NK-92 treated with Interleukin-12 subunit alpha and Interleukin-12 subunit beta, amount 100 ng/mL, for 24 hours (cell line): ENCODE data around the gene ZNF775.

ENCODE experiments used
- DNase-seq: peaks from one replicate; lab custom pipeline; 2025; lab: John Stamatoyannopoulos, UW

ZNF775 gene

DNA sequence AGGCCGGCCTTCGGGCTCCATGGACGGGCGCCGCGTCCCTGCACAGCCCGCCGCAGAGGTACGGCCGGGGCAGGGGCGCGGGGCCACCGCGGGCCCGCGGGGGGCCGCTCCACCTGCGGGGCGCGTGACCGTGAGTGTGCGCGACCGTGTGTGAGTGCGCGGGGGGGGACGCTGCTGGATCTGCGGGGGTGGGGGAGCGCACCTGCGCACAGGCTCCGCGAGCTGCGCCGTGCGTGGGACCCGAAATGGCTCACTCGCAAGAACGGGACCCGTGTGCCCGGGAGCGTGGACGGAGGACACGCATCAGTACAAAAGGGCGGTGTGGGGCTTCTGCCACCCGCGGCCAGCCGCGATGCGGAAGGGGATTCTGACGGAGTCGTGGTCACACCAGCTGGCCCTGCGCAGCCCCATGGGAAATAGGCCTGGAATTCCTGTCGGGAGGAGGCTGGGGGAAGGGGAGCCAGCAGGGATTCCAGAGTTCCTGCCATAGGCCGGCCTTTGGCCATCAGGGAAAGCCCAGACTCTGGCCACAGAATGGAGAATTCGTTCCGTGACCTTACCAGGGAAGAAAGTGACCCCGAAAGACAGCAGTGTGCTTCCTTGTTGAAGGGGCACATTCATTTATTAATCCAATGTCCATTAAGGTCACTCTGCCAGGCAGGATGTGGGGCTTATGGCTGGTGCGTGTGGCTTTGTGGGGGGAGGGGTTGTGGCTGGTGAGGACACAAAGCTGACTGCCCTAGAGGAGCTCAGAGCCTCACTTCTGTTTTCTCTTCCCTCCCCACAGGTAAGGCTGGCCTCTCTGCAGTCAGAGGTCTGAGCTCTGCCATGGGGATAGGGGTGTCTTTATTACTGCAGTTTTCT, 10.0 kb upstream of the ZNF775 start:
- peak; percentile 65 for DNase-seq

DNA sequence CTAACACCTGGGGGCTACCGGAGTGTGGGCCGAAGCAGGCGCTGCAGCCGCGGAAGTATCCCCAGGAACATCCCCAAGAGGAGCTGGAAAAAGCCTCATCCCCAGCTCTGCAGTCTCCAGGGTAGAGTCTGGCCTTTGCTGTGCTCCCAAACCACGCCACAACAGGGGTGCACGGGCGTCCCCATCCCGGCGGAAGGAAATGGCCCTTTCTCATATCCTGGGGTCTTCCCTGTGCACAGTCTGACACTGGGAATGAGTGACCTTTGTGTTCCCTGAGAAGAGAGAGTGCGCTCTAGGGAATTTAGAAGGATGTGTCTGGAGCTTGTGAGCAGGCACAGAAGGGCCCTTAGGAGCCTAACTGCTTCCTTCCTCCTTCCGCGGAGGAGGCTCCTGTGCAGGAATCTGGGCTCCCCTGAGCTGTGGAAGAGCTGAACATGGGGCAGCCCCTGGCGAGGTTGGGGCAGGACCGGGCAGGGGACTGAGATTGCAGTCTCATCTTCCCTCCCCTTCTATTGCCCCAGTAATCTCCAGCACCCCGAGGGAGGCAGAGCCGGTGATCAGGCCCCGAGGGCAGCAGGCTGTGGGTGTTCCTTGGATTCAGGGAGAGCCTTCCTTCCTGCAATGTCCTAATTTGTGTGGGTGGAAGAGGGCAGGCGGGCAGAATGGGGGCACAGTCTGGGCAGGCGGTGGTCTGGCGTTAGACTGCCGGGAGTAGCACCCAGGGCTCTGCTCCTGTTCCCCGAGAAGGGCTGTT, 9.2 kb upstream of the ZNF775 start:
- no peak for DNase-seq

DNA sequence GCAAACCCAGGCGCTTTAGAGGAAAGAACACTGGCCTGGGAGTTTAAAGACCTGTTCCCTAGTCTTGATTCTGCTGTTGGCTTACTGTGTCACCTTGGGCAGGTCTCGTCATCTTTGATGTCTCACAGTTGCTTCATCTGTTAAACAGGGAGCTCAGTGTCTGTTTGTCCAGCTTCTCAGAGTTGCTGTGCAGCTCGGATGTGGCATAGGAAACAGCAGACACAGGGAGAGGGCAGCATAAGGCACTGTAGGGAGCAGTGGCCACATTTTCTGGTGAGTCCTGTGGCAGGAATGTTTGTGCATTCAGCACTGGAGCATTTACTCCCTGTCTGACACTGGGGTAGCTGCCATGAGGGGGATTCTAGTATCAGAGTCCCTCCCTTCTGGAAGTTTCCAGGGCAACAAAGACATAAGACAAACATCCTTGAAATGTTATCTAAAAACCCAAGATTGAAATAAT, 8.5 kb upstream of the ZNF775 start:
- no peak for DNase-seq

DNA sequence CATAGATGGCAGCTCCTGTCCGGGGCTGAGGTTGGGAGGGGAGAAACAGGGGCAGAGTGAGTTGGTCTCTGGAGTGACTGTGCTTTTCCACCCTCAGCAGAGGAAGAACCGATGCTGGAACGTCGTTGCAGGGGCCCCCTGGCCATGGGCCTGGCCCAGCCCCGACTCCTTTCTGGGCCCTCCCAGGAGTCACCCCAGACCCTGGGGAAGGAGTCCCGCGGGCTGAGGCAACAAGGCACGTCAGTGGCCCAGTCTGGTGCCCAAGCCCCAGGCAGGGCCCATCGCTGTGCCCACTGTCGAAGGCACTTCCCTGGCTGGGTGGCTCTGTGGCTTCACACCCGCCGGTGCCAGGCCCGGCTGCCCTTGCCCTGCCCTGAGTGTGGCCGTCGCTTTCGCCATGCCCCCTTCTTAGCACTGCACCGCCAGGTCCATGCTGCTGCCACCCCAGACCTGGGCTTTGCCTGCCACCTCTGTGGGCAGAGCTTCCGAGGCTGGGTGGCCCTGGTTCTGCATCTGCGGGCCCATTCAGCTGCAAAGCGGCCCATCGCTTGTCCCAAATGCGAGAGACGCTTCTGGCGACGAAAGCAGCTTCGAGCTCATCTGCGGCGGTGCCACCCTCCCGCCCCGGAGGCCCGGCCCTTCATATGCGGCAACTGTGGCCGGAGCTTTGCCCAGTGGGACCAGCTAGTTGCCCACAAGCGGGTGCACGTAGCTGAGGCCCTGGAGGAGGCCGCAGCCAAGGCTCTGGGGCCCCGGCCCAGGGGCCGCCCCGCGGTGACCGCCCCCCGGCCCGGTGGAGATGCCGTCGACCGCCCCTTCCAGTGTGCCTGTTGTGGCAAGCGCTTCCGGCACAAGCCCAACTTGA, 7.8 kb upstream of the ZNF775 start:
- DNase-seq: no peak

DNA sequence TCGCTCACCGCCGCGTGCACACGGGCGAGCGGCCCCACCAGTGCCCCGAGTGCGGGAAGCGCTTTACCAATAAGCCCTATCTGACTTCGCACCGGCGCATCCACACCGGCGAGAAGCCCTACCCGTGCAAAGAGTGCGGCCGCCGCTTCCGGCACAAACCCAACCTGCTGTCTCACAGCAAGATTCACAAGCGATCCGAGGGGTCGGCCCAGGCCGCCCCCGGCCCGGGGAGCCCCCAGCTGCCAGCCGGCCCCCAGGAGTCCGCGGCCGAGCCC, 7.2 kb upstream of the ZNF775 start:
- no peak for DNase-seq

DNA sequence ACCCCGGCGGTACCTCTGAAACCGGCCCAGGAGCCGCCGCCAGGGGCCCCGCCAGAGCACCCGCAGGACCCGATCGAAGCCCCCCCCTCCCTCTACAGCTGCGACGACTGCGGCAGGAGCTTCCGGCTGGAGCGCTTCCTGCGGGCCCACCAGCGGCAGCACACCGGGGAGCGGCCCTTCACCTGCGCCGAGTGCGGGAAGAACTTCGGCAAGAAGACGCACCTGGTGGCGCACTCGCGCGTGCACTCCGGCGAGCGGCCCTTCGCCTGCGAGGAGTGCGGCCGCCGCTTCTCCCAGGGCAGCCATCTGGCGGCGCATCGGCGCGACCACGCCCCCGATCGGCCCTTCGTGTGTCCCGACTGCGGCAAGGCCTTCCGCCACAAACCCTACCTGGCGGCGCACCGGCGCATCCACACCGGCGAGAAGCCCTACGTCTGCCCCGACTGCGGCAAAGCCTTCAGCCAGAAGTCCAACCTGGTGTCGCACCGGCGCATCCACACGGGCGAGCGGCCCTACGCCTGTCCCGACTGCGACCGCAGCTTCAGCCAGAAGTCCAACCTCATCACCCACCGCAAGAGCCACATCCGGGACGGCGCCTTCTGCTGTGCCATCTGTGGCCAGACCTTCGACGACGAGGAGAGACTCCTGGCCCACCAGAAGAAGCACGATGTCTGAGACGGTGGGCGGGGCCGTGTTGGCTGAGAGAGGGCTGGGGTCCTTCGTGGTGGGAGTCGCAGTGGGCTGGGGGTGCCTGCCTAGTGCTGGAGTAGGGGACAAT, 6.7 kb upstream of the ZNF775 start:
- no peak for DNase-seq

DNA sequence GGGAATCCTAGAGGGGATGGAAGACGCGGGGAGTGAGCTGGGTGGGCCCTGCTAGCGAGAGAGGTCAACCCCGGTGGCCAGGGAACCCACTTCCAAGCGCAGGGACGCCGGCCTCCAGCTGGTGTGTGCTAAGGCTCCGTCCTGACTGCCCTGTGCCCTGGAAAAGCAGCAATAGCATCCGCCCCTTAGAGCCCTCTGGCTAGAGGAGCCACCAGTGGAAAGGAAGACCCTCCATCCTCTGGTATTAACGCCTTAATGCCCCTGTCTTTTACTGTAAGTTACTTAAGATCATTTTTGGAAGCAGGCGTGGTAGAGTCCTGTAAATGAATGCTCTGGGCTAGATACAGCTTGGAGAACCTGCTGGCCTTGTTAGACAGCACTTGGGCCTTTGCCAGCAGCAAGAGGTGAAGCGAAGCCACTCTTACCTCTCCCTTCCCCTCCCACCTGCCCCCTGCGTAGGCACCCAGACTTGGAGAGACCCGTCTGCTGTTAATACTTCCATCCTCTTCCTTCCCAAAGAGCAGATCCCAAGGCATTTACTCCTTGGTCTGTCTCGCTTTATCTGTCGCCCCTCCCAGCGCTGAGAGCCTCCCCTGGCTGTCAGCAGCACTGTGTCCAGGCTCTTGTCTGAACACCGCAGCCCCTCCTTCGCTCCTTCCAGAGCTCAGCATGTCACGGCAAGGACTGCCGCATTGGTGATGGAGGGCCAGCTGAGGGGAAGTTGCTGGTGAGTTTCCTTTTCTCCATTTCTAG, 5.9 kb upstream of the ZNF775 start:
- DNase-seq: no peak

DNA sequence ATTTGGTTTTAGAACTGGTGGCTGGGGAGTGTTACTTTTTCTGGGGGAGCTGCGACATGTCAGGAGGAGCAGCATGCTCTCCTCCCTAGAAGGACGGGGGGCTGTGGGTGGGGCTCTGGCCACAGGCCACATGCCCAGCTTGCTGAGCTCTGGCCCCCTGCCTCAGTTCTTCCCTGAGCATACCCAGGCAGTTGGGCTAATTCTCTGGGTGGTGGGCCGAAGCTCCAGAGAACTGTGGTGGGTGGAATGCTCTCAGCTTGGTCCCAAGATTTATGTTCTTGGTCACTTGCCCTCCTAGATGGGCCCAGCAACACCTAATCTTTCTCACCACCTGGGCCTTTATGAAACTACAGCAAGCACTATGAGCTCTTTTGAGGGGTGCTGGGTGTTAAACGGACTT, 5.1 kb upstream of the ZNF775 start:
- DNase-seq: no peak

DNA sequence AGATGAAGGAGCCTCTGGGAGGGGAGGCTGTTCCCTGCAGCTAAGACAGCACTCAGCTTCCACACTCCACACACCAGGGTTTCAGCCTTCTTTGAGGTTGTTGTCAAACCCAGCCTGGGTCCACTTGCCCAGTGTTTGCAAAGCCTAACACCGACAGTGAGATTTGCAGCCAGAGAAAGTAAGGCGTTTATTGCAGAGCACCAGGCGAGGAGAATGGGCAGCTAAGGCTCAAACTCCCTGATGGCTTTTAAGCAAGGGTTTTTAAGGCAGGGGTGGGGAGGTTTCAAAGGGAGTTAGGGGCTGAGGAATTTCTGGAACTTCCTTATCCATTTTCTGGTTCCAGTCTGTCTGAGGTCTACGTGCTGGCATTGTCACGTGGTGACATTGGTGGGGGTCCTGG, 4.7 kb upstream of the ZNF775 start:
- DNase-seq: no peak

DNA sequence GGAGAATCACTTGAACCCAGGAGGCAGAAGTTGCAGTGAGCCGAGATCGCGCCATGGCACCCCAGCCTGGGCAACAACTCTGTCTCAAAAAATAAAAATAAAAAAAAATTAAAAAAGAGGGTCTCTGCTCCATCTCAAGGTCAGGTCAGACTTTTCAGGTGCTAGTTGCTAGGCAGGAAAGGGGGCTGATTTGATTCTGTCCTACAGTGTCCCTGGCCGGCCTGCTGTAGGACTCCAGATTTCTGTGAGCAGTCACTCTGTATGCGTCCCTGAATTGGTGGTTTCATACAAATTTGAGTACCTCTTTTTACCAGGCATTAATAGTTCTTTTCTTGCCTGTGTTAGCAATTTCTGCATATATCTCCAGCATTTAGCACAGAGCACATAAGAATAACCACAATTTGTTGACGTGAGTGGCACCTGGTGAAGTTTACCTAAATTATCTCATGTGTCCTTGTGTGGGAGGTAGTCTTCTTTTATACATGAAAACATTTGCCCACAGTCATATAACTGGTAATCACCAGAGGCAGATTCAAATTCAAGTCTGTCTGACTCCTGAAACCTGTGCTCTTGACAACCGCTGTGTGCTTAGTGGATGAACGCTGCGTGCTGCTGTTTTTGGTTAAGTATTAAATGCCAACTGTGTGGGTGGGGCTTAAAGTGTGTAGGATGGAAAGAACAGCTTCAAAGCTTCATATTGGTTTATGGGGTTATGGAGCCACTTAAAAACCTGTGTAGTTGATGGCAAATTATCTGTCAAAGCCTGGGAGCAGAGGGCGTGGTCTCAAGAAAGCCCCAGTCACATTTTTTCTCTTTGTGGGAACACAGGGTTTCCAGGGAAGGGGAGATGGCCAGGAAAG, 3.2 kb upstream of the ZNF775 start:
- no peak for DNase-seq

DNA sequence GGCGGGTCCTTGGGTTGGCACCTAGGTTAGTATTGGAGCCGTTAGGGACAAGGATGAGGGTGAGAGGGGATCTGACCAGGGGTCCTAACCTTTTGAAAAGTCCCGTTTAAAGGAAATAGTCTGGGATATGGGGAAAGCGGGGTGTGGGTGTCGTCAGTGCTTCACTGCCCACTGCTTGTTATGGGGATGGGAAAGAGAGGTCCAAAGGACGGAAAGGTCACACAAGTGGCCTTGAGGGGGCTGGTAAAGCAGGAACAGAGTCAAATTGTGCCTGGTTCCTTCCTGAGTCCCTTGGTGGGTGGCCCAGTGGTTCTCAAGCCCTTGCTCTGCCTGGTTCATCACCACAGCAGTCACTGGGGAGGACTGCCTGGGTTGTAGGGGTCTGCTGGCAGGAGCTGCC, 2.6 kb upstream of the ZNF775 start:
- DNase-seq: no peak

DNA sequence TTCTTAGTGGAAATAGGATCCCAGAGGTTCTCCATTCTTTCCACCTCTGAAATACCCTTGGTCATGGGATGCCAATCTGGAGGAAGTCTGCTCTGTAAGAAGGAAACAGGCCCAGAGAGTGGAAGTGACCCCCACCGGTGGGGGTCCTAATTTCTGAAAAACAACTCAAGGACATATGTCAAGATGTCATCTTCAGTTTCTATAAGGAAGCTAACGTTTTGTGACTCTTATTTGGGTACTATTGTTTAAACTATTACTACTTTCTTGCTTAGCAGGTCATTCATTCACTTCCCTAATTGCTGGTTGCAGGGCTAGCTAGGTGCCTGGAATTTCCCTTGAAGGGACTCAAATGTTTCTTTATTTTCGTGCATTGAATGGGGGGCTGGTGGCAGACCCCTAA, 1.9 kb upstream of the ZNF775 start:
- no peak for DNase-seq

DNA sequence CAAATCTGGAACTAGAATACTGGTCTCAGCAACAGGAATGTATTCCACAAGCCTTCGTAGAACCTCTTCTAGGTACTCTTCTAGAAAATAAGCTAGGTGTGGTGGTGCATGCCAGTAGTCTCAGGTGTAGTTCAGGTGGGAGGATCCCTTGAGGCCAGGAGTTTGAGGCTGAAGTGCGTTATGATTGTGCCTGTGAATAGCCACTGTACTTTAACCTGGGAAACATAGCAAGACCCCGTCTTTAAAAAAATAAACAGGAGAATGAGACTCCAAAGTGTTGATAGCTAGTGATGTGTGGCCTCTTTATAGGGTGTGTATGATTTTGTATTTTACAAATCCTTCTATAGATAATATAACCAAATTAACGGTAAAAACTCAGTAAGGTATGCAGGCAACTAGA, 1.5 kb upstream of the ZNF775 start:
- DNase-seq: no peak

DNA sequence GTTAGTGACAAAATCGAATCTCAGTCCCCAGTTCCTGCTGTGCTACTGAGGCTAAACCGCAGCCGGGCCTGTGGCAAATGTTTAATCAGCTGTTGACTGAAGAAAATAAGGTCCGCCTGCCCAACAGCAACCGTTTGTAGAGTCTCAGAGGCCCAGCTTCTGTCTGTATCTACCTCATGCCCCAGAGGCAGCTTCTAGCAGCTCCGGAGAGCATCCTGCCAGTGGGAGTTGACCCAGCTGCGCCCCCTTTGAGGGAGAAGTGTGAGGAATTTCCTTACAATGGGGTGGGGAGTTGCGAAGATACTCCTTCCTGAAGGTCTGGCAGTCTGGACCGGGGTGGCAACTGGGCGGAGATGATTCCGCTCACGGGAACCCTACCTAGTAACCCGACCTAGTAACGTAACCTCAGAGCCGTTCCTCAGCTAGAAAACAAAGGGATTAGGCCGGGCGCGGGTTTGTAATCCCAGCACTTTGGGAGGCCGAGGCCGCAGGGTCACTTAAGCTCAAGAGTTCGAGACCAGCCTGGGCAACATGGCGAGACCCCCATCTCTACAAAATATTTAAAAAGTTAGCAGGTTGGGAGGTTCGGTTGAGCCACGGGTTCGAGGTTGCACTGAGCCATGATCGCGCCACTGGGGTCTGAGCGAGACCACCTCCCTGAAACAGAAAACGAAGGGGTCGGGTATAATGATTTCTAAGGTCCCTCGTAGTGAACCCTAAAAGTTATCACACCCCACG, 846 bp upstream of the ZNF775 start:
- DNase-seq: no peak

DNA sequence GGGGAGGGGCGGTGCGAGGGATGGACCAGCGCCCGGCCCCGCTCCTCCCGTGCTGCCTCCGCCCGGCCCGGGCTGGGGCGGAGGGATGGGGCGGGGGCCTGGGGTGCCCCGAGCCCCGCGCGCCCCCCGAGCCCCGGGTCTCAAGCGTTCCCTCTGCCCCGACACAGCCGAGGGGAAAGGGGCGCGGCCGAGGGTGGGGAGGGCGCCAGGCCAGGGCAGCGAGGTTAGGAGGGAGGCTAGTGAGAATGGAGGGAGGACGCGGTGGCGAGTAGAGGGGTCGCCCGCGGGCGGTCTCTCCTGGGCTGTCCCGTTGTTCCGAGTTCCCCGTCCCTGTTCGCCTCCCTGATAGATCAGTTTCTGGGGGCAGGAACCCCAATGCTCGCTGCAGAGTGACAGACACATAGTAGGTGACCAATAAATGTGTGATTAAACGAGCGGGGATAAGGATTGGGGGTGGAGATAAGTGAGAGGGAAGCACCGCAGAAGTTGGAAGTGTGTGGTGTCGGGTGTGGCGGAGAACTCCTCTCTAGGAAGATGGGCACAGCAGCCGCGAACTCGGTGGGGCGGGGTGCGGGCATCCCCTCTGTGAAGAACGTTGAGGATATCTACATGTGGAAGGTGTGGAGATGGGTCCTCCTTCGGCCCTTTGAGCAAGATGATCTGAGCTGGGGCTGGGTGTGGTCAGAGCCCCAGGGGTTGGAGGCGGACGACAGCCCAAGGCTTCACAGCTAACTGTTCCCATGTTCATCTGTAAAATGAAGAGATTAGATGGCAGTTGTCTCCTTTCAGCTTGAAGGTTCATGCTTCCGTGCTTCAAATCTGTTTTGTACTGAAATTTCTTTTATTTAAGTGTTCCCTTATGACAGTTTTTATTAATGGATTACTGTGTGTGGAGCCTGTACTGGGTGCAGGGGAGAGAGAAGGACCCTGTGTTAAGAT, 580 bp downstream of the ZNF775 start:
- DNase-seq: no peak

DNA sequence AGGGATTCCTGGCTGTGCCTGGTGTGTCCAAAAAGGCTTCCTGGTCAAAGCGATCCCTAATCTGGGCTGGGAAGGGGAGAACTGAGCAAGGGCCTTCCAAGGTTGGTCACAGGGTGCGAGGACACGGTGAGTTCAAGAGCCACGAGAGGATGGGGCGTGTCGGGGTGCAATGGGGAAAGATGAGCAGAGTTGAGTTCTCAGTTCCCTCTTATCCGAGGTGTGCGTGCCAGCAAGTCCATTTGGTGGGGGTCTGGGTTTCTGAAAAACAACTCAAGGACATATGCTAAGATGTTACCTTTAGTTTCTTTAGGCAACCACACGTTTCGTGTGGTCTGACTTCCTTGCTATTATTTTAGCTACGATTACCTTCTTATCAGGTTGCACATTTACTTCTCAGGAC, 1.3 kb downstream of the ZNF775 start:
- DNase-seq: no peak

DNA sequence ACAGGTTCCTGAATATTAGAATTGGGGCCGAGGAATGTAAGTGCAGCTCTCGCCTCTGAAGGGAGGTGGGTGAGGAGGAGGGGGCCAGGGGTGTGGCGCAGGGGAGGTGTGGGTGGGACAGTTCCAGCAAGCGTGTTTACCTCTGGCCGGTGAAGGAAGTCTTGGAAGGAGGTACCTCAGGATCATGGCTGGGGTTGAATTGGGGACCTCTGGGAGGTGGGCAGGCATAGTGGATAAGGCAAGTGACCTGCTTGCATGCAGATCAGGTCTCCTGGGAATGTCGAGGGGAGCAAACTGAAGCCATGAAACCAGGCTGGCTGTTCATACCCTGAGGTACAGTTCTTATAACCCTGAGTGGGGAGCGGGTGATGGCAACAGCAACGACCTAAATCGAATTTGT, 2.0 kb downstream of the ZNF775 start:
- no peak for DNase-seq

DNA sequence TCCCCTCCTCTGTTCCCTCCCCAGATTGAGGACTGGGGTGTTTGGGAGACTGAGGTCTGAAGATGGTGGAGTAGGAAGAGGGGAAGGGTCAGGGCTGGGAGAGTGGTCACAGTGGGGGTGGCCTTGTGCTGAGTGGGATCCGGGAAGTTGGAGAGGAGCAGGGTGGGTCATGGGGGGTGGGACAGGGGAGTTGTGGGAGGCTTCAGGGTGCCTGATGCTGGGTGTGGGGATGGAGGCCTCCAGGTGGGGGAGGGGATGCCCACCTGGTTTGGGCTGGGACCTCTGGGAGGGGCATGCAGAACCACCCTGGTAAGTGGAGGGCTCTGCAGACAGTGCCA, 2.6 kb downstream of the ZNF775 start:
- no peak for DNase-seq
